Measurements from ENCODE around the gene ZNF132.
"Not testable (repeated sequence)": the region's sequence is repeated elsewhere in the genome, so short reads cannot be mapped to it uniquely, and the experiment has no call there.

ZNF132 gene

GRCh38 chr19:58466760-58467589 lies 27.0 kb upstream of the ZNF132 start, which contains the start of gene ZNF324:
Gene ZNF324 (plus strand): TSS chr19:58467080. CDS start chr19:58469186, 2,106 bp downstream.
- peak; percentile 97 for DNase-seq

- DNase-seq: no peak
Observed at GRCh38 chr19:58466089-58466759, 26.3 kb upstream of the ZNF132 start.

GRCh38 chr19:58460039-58460438 lies 20.1 kb upstream of the ZNF132 start:
- no peak for DNase-seq

GRCh38 chr19:58456111-58456510 lies 16.2 kb upstream of the ZNF132 start:
- no peak for DNase-seq

GRCh38 chr19:58455306-58455705 lies 15.4 kb upstream of the ZNF132 start:
- no peak for DNase-seq

- DNase-seq: no peak
Observed at GRCh38 chr19:58453743-58454142, 13.8 kb upstream of the ZNF132 start.

DNA sequence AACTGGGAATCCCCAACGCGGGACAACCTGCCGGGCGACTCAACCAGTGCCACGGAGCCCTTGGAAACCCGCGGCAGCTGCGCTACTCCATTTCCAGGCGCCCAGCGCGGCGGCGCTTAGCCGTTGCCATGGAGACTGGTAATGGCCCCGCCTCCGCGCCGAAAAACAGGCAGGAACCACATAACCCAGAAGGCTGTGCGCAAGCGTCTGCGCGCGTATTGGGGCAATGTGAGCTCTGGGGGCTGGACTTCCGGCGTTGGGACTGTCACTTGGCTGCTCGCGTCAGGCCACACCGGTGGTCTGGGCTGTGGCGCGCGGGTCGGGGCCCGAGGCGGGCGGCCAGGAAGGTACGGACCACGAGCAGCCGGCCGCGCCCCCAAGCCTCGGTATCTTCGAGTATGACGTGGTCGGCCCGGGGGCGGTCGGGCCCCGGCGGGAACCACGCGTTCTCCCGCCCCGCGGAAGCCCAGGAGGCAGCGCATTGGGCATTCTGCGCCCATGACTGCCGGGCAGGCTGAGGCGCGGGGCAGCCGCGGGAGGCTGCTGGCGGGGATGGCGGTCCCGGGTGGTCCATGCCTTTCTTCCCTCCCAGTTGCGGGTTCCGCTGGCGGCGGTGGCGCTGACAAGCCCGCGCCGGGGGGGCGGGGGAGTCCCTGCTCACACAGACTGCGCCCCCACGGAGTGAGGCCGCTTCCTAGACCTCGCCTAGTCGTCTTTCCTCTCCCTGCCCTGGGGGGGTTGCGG lies 11.6 kb upstream of the ZNF132 start, which contains the start of gene ZNF324B:
Gene ZNF324B, plus strand, starts transcription at position 265 of the 744 bp plus-strand sequence. CDS start 2,080 bp downstream, outside the sequence.
- peak; percentile 96 for DNase-seq

DNA sequence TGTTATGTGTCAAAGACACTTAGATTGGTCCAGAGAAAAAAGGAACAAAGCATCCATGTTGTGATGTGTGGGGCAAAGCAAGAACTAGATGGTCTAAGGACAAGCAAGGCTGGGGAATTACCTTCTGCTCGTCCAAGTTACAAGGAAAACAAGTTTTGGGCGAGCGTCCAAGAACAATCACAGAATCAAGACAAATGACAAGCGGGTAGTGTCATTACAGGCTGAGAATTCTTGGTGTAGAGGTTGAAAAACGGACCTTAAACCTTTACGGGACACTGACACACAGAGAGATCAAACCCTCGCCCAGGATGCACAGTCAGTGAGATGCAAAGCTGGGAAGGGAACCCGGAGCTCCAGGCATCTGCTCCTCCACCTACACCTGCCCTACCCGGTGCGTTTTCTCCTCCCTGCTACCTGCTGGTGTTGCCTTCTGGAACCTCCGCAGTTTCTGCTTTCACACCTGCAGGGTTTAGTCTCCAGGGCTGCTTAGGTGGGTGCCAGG lies 11.0 kb upstream of the ZNF132 start:
- DNase-seq: no peak

DNA sequence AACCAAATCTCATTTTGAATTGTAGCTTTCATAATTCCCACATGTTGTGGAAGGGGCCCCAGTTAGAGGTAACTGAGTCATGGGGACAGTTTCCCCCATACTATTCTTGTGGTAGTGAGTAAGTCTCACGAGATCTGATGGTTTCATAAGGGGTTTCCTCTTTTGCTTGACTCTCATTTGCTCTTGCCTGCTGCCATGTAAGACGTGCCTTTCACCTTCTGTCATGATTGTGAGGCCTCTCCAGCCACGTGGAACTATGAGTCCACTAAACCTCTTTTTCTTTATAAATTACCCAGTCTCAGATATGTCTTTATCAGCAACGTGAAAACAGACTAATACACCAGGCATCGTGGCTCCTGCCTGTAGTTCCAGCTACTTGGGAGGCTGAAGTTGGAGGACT lies 10.0 kb upstream of the ZNF132 start:
- DNase-seq: not testable (repeated sequence)

GRCh38 chr19:58448860-58449259 lies 8.9 kb upstream of the ZNF132 start:
- not testable (repeated sequence) for DNase-seq

DNA sequence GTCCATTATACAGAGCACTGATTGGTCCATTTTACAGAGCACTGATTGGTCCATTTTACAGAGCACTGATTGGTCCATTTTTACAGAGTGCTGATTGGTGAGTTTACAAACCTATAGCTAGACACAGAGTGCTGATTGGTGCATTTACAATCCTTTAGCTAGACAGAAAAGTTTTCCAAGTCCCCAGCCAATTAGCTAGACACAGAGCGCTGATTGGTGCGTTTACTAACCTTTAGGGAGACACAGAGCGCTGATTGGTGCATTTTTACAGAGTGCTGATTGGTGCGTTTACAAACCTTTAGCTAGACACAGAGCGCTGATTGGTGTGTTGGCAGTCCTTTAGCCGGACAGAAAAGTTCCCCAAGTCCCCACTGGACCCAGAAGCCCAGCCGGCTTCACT lies 3.0 kb upstream of the ZNF132 start:
- DNase-seq: not testable (repeated sequence)

DNA sequence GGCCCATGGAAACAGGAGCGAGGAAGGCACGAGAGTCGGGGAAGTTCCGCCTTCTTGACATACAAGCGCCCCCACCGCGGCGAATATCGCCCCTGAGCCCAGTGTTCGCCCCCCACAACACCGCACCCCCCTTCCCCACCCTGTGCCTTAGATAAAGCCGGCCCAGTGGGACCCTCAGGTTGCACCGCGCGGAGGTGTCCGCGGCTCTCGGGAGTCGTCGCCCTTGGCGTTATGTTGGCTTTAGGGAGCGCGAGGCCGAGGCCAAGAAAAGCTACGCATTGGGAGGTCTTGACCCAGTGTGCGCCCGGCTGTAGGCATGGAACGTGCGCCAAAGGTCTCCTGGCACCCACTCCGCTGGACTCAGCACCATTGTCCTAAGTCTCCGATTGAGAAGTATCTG lies 603 bp upstream of the ZNF132 start:
- DNase-seq: no peak

- DNase-seq: no peak
Observed at GRCh38 chr19:58434217-58434616, 5.7 kb downstream of the ZNF132 start.

DNA sequence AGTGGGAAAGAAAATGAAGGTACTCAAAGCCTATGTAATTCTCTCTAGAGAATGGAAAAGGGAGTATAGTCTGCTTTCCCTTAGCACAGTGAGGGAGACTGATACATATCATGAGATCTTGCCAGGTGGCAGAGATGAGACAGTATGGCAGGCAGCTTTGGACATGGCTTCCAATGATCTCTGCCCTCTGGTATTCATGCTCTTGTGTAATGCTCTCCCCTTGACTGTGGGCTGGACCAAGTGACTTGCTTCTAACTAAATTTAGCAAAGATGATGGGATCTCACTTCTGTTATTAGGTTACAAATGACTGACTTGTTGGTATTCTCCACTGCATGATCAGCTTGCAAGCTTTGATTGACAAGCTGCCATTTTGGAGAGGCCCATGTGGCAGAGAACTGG lies 10.2 kb downstream of the ZNF132 start:
- DNase-seq: no peak

- no peak for DNase-seq
Observed at GRCh38 chr19:58428617-58429016, 11.3 kb downstream of the ZNF132 start.

DNA sequence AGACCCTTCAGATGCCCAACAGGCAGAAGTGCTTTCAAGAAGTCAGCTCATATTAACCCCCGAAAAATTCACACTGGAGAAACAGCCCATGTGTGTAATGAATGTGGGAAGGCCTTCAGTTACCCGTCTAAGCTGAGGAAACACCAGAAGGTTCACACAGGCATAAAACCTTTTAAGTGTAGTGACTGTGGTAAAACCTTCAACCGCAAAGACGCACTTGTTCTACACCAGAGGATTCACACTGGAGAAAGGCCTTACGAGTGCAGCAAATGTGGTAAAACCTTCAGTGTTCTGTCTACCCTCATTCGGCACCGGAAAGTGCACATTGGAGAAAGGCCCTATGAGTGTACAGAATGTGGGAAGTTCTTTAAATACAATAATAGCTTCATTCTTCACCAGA lies 22.9 kb downstream of the ZNF132 start:
- DNase-seq: no peak

- no peak for DNase-seq
Observed at GRCh38 chr19:58416604-58417003, 23.3 kb downstream of the ZNF132 start.

- no peak for DNase-seq
Observed at GRCh38 chr19:58409010-58409790, 30.8 kb downstream of the ZNF132 start.

DNA sequence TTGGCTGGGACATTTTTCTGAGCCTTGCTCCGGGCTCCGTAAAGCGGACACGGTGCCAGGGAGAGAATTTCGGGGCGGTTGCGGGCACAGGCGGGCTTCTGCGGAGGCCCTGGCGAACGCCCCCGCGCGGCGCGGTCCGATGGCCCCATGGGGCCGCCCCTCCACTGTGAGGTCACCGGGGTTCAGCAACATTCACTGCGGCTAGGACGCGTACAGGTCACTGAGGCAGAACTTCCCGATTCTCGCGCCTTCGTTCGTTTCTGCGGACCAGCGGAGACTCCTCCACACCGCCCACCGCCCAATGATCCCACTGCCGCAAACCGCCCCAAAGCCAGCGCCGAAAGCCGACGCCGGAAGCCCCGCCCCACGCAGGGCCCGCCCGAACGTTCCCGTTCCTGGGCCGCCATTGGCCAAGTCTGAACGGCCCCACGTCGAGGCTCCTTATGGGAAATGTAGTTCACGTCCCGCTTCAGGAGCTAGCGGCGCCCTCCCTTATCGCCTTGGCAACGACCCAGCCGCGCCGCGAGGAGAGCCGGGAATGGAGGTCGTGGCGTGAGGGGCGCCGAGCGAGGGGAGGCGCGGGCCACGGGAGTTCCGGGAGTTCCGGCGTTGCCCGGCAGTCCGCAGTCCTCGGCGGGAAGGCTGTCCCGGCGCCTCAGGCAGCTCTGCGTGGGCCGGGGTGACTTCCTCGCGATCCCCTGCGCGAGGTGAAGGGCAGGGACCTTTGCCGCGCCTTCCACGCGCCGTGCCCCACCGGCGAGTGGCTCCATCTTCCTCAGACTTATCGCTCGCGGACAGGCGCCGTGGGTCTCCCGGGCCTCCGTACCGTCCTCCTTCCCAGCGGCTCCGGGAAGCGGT lies 31.6 kb downstream of the ZNF132 start, which contains the start of gene ZNF584:
Gene ZNF584, plus strand, starts transcription at position 498 of the 858 bp plus-strand sequence. CDS start 499 bp downstream, outside the sequence.
- DNase-seq: peak; percentile 93

GRCh38 chr19:58407658-58408151 lies 32.2 kb downstream of the ZNF132 start:
- DNase-seq: no peak
